Stimulated activated CD8-positive, alpha-beta memory T cell treated with anti-CD3 and anti-CD28 coated beads, Interleukin-12 subunit alpha, Interleukin-12 subunit beta, amount 100 ng/mL, for 24 hours (primary cell): ENCODE data around the gene PSMG3.
"Not testable (repeated sequence)": the region's sequence is repeated elsewhere in the genome, so short reads cannot be mapped to it uniquely, and the experiment has no call there.

Experiments used
- DNase-seq: peaks from one replicate; pipeline ENCODE4 v3.0.0-alpha.2; 2020; ENCODE audit errors: extremely low read depth

PSMG3 gene

DNA sequence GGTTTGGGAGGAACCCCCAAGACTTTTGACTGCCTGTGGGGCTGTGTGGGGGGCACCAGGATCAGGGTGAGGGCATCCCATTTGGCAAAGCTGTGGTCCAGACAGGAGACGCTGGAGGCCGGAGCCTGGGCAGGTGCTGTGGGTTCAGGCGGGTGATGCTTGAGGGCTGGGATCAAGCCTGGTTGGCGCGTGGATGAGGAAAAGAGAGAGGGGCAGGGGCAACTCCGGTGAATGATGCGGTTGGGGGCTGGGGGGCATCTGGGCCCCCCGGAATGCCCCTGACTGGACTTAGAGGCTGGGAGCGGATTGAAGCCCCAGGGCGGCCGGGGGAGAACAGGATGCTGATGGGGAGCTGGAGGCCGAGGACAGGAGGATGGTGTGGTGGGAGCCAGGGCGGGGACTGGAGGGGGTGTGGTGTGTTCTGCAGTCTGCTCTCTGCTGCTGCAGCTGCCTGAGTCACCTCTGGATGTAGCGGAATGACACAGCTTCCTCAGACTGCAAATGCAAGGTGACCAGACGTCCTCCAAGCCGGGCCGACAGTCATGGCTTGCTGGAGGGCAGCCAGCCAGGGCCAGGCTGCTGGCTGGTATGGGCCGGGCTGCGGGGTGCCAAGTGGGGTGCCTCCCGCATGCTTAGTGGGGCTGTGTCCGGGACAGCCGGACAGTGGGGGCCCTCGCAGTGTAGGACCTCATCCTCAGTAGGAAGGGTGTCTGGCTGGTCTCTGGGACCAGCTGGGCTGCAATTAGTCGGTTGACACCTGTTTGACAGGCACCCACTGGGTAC is 36.1 kb downstream of the PSMG3 start:
- DNase-seq, result no peak

DNA sequence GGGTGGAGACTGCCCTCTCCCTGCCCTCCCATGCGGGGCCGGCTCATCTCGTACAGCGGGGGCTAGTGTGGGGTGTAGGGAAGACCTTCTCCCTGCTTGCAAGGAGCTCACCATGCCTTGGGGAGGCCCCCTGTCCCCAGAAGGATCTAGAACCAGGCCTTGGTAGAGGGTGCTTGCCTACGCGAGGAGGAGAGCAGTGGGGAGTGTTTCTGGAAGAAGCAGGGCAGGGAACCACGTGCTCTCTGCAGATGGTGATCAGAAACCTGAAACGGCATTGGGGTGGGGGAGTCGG is 36.6 kb downstream of the PSMG3 start:
- no peak for DNase-seq

DNA sequence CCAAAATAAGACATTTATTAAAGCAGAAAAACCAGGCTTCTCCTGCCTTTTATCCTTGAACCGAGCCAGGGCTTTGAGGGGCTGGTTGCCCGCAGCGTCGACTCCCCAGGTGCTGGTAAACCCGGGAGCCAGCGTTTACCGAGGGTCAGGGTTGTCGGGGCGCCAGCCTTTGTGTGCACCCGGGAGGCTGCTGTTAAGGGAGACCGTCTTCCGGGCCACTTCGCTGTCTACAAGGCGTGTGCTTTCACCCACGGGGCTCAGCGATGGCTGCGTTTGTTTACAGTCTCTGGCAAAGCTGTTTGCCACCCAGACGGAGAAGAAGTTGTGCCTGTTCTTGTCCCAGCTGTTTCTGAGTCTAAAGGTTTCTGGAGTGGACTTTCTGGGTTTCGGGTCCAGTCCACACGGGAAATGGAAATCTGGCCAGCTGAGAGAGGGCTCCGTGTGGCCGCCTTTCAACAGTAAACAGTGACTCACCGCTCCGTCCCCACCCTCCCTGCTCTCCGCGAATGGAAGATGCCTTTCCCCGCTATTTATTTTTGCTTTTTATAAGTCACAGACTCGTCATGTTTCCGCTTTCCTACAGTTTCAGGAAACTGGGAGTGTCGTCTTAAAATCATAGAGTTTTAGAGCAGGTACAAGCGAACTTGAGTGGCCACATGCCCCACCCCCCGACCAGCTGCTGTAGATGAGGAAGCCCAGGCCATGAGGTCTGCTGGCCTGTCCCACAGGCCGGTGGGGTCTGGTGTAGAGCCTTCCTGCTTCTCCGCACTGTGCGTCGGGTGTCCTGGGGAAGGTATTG is 37.2 kb downstream of the PSMG3 start:
- no peak for DNase-seq

DNA sequence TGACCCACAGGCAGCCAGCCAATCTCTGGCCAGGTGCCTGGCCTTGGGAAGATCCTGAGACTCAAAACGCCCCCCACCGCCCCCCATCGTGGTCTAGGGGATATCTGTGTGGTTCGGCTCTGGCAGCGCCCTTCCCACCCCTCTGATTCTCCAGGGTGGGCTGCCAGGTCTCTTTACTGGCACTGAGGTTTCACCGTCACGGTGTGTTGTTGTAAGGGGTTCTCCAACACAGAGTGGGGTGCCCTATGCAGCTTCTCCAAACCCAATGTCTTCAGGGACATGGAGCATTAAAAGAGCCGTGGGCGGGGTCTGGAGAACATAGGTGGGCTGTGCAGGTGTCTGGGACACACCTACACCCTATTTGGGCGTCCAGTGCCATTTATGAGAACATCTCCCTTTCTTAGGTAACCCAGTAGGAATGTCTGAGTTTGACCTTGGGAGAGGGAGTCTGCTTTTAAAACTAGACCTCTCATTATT is 37.8 kb downstream of the PSMG3 start:
- no peak for DNase-seq

DNA sequence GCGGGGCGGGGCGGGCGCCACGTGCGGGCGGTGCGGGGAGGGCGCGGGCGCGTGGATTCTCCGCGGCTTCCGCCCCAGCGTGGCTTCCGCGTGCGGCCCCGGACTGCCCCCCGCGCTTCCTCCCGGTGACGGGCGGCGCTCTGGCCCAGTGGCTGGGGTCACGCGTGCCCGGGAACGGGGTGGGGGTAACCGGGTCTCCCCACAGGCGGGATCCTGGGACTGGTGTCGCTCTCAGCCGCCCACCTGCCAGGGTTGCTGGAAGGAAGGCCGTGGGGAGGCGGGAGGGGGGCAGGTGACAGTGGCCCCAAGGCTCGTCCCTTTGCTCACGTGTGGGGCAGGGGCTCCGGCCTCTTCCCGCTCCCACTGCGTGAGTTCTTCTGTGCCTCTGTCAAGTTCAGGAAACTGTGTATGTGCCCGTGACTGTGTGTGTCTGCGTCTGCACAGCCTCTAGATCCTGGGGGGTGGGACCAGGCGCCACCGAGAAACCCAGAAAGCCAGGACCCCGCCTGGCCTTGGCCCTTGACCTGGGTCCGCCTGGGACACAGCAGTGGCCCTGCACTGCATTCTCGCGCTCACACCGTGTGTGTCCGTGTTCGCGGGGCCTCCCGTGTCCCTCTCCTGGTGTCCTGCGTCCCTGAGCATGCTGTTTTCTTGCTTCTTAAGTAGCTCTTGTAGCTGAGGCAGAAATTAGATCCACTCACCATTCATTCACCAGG is 38.4 kb downstream of the PSMG3 start:
- no peak for DNase-seq

DNA sequence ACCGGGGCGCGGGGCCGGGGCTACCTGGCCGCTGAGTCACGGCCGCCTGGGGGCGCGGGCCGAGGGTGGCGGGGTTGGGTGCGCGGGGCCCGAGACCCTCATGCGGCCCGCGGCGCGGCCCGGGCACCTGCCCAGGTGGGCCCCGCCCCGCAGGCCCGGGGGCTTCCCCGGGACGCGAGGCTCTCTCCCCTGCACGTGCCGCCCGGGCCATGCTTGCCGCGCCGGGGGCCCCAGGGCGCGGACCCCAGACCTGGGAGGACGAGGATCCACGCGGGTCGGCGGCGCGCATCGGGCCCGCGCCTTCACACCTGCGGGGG is 38.9 kb downstream of the PSMG3 start:
- DNase-seq, result no peak

DNA sequence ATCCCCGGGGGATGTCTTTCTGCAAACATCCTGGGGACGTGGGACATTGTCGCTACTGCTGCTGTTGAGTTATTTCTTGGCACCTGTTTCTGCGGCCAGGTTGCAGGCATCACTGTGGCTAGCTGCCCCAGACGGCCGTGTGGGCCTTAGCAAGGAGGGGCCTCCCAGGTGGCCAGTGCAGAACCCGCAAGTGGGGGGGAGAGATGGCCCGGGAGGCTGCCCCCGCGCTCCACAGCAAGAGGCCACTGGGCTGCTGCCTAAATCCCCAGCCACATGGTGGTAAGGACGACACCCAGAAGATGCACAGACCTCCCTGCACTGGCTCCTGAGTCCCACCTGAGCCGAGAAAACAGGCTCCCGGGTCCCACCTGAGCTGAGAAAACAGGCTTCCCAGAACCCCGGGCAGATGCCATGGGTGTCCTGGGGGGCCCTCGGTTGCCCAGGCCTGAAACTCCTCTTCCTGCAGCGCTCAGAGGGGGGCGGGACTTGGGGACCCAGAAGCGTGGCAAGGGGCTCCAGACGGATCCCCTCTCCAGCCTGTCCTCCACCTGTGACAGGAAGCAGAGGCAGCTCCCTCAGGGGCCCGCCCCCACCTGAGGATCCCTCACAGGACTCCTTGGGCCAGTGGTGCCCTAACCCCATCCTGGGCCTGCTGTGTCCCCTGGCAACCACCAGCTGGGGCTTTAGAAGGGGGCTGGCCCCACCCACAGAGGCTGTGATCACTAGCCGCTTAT is 40.3 kb downstream of the PSMG3 start:
- DNase-seq, result no peak

DNA sequence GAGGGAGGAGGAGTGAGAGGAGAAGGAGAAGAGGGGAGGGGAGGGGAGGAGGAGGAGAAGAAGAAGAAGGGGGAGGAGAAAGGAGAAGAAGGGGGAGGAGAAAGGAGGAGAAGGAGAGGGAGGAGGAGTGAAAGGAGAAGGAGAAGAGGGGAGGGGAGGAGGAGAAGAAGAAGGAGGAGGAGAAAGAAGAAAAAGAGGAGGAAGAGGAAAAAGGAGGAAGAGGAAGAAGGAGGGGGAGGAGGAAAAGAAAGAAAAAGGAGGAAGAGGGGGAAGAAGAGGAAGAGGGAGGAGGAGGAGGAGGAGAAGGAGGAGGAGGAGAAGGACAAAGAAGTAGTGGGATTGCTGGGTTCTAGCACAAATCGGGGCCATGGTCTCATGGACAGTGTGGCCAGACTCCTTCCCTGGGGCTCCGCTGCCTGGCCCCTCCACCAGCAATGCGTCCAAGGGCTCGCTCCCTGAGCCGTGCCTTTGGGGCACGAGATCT is 43.5 kb downstream of the PSMG3 start:
- no peak for DNase-seq

DNA sequence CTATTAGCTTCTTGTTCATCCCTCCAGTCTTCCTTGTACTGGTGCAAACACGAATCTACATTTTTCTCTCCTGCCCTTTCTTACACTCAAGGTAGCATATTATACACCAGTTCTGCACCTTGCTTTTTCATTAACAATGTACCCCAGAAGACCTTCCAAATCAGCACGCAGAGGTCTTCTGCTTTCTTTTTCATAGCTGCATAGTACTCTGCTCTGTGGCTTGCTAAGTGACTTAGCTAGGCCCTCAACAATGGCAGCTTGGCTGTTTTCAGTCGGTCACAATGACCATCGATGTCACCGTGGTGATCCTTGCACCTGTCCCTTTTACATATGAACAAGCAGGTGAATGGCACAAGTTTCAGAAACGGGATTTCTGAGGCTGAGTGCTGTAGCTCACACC is 44.4 kb downstream of the PSMG3 start:
- DNase-seq, result no peak

DNA sequence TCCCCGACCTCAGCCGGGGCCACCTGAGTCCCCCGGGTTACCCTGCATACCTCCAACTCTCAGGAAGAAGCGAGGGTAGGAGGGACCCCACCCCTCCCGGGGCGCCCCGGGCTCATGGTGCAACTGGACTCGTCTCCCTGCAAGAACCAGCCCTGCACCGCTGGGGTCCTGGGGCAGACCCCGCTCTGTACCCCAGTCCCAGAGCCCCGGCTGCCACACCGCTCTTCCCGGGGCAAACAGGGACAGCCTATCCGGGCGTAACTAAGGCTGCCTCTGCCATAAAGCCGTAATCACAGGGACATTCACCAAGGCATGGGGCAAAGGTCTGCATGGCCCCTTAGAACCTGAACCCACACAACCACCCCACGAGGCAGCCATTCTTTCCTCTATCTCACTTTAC is 46.0 kb downstream of the PSMG3 start:
- no peak for DNase-seq

DNA sequence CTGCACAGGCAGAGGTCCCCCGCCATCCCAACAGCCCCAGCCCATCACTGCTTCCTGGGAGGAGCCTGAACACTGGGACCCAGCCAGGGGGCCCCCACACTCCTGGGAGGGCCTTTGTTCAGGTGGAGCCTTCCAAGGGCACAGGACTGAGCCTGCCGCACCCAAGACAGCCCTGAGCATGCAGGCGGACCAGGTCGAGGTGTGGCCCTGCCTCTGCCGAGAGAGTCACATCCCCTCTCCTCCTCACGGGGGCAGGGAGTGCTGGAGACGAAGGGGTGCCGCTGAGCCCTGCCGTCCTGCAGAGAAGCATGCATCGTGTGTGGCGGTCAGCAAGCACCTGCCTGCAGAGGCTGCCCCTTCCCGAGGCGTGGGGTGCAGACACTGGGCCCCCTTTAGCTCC is 46.6 kb downstream of the PSMG3 start:
- no peak for DNase-seq

DNA sequence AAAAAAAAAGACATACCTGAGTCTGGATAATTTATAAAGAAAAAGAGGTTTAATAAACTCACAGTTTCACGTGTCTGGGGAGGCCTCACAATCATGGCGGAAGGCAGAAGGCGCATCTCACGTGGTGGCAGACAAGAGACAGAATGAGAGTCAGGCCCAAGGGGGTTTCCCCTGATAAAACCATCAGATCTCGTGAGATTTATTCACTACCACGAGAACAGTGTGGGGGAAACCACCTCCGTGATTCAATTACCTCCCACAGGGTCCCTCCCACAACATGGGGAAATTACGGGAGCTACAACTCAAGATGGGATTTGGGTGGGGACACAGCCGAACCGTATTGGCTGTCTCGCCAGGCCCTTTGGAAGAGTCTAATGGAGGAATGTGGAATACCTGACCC is 48.4 kb downstream of the PSMG3 start:
- DNase-seq, result no peak

DNA sequence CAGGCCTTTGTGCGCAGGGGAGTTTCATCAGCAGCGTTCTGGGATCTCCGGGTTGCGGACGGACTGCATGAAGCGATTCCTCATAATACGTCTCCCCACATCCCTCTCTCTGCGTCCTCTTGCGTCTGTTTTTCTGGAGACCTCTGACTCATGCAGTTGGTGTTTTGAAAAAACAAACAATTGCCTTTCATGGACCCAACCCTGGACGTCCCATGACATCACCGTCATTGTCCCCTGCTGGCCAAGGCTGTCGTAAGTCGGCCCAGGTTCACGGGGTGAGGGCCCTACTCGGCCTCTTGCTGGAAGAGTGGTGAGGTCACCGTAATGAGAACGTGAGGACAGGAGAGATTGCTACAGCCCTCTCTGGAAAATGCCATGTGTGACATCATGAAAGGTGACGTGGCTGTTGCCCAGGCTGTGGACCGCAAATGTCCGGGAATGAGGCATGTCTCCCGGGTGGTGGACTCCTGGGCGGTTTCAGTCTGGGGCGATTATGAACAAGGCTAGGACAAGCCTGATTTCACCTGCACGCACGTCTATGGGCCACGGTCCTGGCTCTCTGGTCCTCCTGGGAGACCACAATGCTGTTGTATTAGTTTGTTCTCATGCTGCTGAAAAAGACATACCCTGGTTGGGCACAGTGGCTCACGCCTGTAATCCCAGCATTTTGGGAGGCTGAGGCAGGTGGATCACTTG is 49.1 kb downstream of the PSMG3 start:
- no peak for DNase-seq

DNA sequence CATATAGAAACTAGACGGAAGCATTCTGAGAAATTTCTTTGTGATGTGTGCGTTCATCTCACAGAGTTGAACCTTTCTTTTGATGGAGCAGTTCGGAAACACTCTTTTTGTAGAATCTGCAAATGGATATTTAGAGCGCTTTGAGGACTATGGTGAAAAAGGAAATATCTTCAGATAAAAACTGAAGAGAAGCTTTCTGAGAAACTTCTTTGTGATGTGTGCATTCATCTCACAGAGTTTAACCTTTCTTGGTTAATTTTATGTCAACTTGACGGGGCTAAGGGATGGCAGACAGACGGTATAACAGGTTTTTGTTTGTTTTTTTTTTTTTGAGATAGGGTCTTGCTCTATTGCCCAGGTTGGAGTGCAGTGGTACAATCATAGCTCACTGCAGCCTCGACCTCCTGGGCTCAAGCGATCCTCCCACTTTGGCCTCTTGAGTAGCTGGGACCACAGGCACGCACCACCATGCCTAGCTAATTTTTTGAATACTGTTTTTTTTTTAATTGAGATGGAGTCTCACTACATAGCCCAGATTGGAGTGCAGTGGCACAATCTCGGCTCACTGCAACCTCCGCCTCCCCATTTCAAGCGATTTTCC is 50.4 kb downstream of the PSMG3 start:
- DNase-seq, result not testable (repeated sequence)
